Heart right ventricle (tissue), 16 donors: ENCODE results near the gene FARP1. TPM values are rescaled to one million over a fixed set of nuclear protein-coding genes. Genes with fewer than 3 reads are reported as not detected.
A peak's percentile ranks its signal among the peaks of the same experiment; 100 is the strongest.

Source experiments
- ATAC-seq, 8 donors: fragments of 200-7000 bp; cut with Tn5 transposase; one replicate each; pipeline ENCODE4 v1.9.1; 2020; ENCODE audit warnings: mild to moderate bottlenecking in 8 of 8, moderate library complexity in 8 of 8, moderate number of reproducible peaks in 1 of 8
- DNase-seq, 2 donors: peaks; one replicate each; pipeline ENCODE4 v3.0.0-alpha.2; 2020
- H3K27ac ChIP-seq, 10 donors: fragments of 200-600 bp; sonication (generic) in 2 of 10; one replicate each; pipeline versions ENCODE4 v1.5.0 to v1.8.0; 2020 to 2022; ENCODE audit warnings: mild to moderate bottlenecking in 3 of 10
- H3K27me3 ChIP-seq, 7 donors: fragments of 200-600 bp; one replicate each; pipeline ENCODE4 v1.8.0; 2021 to 2022; ENCODE audit warnings: mild to moderate bottlenecking in 2 of 7
- H3K36me3 ChIP-seq, 9 donors: fragments of 200-600 bp; sonication (generic) in 1 of 9; one replicate each; pipeline versions ENCODE4 v1.5.0 to v1.8.0; 2020 to 2022; ENCODE audit warnings: mild to moderate bottlenecking in 2 of 9
- H3K4me1 ChIP-seq, 9 donors: fragments of 200-600 bp; sonication (generic) in 1 of 9; one replicate each; pipeline versions ENCODE4 v1.5.0 to v1.8.0; 2020 to 2022; ENCODE audit warnings: mild to moderate bottlenecking in 4 of 9
- H3K4me3 ChIP-seq, 10 donors: fragments of 200-600 bp; sonication (generic) in 2 of 10; one replicate each; pipeline versions ENCODE4 v1.5.0 to v1.8.0; 2020 to 2022; ENCODE audit warnings: mild to moderate bottlenecking in 7 of 10, moderate library complexity in 2 of 10
- H3K9me3 ChIP-seq, 11 donors: fragments of 200-600 bp in 10 of 11; sonication (generic) in 2 of 11; one replicate each; pipeline versions ENCODE4 v1.5.0 to v1.8.0; 2013 to 2022; ENCODE audit warnings: mild to moderate bottlenecking in 2 of 11, control low read depth in 1 of 11, moderate library complexity in 1 of 11
- CTCF ChIP-seq, 9 donors: fragments of 200-600 bp; sonication (generic) in 2 of 9; IDR thresholded peaks; one replicate each; pipeline versions ENCODE4 v1.5.0 to v1.8.0; 2021 to 2022; ENCODE audit warnings: antibody characterized with exemption in 9 of 9, mild to moderate bottlenecking in 5 of 9, moderate library complexity in 1 of 9
- WGBS, 2 donors: extraction: QIAGEN DNeasy Blood & Tissue Kit; methylation state at CpG; one replicate each; pipeline ENCODE4 v1.1.7; 2013; ENCODE audit warnings: inconsistent platforms in 1 of 2; 5-methylcytosine and 5-hydroxymethylcytosine counted together
- intact Hi-C, 10 donors: fragments of 100-400 bp; cut with DNase I; formaldehyde crosslinking; loops; one replicate each; pipeline versions ENCODE4 v1.11.1 to v1.14.2; 2022
- polyA plus RNA-seq, 2 donors: library from polyadenylated mRNA; stranded (reverse); fragments of 200-250 nt; gene quantifications; one replicate each; pipeline ENCODE4 v1.2.3, GENCODE V29; 2013
- total RNA-seq, 10 donors: library from RNA; stranded (reverse); fragmentation: NEBNext Ultra II Directional in 3 of 10; extraction: Animal tissue kit (Norgen Biotek cat#: 25700) in 3 of 10; gene quantifications; one replicate each; pipeline versions ENCODE4 v1.2.1 to v1.2.4, GENCODE V29; 2021 to 2023
- donor health status: Arrhythmogenic right ventricular cardiomyopathy.
- donor health status: ischemic (EF 13 %, LVEDD 7.1; RV severe dilation, severe dysfunction).
- donor health status: healthy with polysubstance abuse.
- donor health status: DM: no; HTN: yes; CAD: no.
- donor health status: DM: no; HTN: no; CAD: no.
- donor health status: ischemic (EF 25% LVEDD 6.9; RV normal size, moderate dysfunction).
- donor health status: ischemic (EF 25% LVEDD 5.7; RV mildly dilated, moderate dysfunction).
- donor health status: healthy.
- donor health status: DM: yes; HTN: yes; CAD: no.
- donor health status: Ischemic cardiomyopathy.
- donor health status: ischemic (EF 35%, LVEDD 5.7; RV mildly dilated, moderate dysfunction).
- donor health status: nonischemic (EF 11% LVEDD 7.7; RV severe dilation, severe dysfunction).
- donor health status: DM: yes; HTN: yes; CAD: no.
- donor health status: PGD.
- donor health status: ischemic (EF 29% LVEDD 5.4; RV normal size, mild dysfunction).
- donor health status: nonischemic (EF 23%, LVEDD 6.1; RV moderate dilation, normal function).

Gene FARP1
- total and polyA plus RNA-seq, 12 donors, result 6.9 to 72.9 (median 17.1) TPM

DNA sequence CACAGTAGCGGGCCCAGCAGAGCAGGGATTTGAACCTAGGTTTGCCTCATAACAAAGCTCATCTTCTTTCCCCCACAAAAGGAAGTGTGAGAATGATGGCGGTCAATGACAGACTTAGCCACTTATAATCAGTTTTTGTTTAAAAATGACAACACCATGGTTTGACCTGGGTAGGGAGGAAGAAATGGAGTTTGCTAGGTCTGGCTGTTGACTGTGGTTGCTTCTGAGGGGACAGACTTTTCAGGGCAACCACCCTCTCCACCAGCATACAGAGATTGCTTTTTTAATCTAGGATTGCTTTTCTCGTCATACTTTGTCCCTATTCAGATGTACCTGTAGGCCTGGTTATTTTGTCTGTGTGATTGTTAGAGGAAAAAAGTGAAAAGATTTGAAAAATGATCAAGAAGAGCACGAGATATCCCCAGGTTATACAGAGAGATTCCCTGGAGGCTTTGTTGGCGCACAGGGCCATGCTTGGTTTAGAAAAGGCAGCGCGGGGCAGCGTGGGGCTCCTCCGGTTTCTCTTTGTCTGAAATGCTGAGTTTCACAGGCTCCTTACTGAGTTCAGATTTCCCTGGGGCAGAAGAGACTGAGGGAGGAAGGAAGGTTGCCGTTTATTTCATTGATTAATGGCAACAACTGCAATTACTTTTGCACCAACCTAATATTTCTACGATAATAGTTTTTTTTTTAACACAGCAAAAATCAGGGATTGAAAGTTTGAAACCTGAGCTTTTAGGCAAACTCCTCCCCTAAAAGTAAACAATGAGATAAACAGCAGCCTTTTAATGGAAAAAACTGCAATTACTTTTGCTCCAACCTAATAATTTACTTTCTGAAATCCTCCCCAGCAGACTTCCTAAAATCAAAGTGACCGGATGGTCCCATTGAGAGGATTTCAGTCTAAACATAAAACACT lies 131.2 kb downstream of the FARP1 start:
- H3K27me3 ChIP-seq, result no peaks in the 10 kb centered on the region
- WGBS, 2 donors, result 73% methylated on average over 12 of the region's 12 CpGs
- no peak for TF ChIP-seq CTCF (IDR thresholded peaks at IDR 0.05)
- H3K9me3 ChIP-seq, result no peaks in the 10 kb centered on the region
- intact Hi-C loops, result no loop called here
- H3K36me3 ChIP-seq, result no peaks in the 10 kb centered on the region
- DNase-seq (no peak), ATAC-seq (peak in 1 of 8 donors; percentile 34)
- peaks cover 0 to 23% (median 5%) of the 10 kb centered on the region in 9 donors for H3K4me1 ChIP-seq
- no peak overlapping the region for H3K27ac ChIP-seq
- no peak overlapping the region for H3K4me3 ChIP-seq

GRCh38 chr13:98274921-98275487 lies 132.1 kb downstream of the FARP1 start:
- no peak overlapping the region for H3K27ac ChIP-seq
- WGBS, 2 donors, result 93 to 95% methylated on average over 2 of the region's 2 CpGs
- DNase-seq, result no peak
- intact Hi-C loops, result no loop called here
- H3K36me3 ChIP-seq, result no peaks in the 10 kb centered on the region
- no peaks in the 10 kb centered on the region for H3K9me3 ChIP-seq
- peaks cover 0 to 27% (median 5%) of the 10 kb centered on the region in 9 donors for H3K4me1 ChIP-seq
- H3K4me3 ChIP-seq, result no peak overlapping the region
- H3K27me3 ChIP-seq, result no peaks in the 10 kb centered on the region
- TF ChIP-seq CTCF (IDR thresholded peaks at IDR 0.05), result no peak
- no peak for ATAC-seq

DNA sequence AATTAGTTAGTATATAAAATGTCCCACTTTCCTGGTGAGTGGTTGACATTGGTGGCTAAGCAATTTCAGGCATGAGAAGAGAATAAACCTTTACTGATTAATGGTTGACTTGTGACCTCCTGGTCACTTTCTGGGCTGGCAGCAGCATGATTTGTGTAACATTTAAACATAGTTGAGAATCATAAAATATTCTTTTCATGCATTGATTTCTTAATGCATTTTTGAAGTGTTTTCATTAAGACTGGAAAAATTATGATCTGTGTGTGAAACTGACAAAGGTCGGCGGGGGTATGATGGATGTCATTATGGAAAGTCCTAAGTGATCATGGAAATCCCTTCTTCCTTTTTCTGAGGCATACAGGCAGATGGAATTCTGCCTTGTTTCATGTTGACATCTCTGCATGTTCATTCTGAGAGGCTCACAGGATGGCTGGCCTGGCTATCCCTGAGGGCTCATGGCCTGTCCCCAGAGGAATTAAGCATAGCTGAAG lies 132.8 kb downstream of the FARP1 start:
- ATAC-seq (no peak), DNase-seq (no peak)
- Histone ChIP-seq H3K4me1 (peaks cover 0 to 32% (median 8%) of the 10 kb centered on the region in 9 donors), H3K9me3 (no peaks in the 10 kb centered on the region), H3K27ac (no peak overlapping the region), H3K4me3 (no peak overlapping the region), H3K27me3 (no peaks in the 10 kb centered on the region), H3K36me3 (no peaks in the 10 kb centered on the region)
- intact Hi-C loops, result no loop called here
- 85 to 86% methylated on average over 2 of the region's 2 CpGs for WGBS, 2 donors
- TF ChIP-seq CTCF (IDR thresholded peaks at IDR 0.05), result no peak

DNA sequence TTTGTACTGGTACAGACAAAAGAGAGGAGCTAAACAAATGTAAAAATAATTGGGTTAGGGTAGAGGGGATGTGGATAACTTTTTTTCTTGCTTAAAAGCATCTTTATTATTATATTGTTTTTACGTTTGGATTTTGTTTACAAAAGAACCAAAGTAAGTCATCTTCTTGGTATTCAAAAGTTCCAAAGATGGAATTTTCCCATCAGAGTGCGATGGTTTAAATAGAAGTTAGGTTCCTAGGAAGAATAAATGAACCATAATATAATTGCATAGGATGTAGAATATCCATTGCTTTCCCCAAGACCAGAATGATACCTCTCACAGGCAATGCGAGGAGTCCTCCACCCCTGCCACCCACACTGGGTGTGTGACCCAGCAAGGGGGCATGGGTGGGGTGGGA lies 133.6 kb downstream of the FARP1 start:
- H3K27me3 ChIP-seq, result no peaks in the 10 kb centered on the region
- ATAC-seq (no peak), DNase-seq (no peak)
- intact Hi-C loops, result no loop called here
- TF ChIP-seq CTCF (IDR thresholded peaks at IDR 0.05), result no peak
- H3K36me3 ChIP-seq, result no peaks in the 10 kb centered on the region
- no peaks in the 10 kb centered on the region for H3K9me3 ChIP-seq
- H3K27ac ChIP-seq, result no peak overlapping the region
- H3K4me1 ChIP-seq, result peaks cover 0 to 32% (median 8%) of the 10 kb centered on the region in 9 donors
- H3K4me3 ChIP-seq, result no peak overlapping the region
- WGBS, 2 donors, result 92 to 93% methylated on average over 3 of the region's 3 CpGs
